A673 (cell line): ENCODE results near the gene HLA-DOB. TPM values are rescaled to one million over a fixed set of nuclear protein-coding genes. Genes with fewer than 3 reads are reported as not detected.

Experiments used
- BruUV-seq: library from RNA; stranded (reverse); fragments of 400-500 nt; replicated peaks from 2 replicates; lab custom pipeline; 2021; lab: Mats Ljungman, UMichigan
- CTCF ChIA-PET: fragments of 300-600 bp; sonication (Branson Sonifier 250); formaldehyde crosslinking; loops from one replicate; lab custom pipeline; 2022; ENCODE audit warnings: antibody characterized with exemption; lab: Charles Lee
- POLR2A ChIA-PET: fragments of 300-600 bp; sonication (Branson Sonifier 250); formaldehyde crosslinking; loops from one replicate; lab custom pipeline; 2022; ENCODE audit warnings: antibody characterized with exemption; ENCODE audit not compliant: low non-redundant PET; lab: Charles Lee
- DNase-seq: peaks from one replicate; pipeline ENCODE4 v3.0.0-alpha.2; 2015; ENCODE audit warnings: low spot score
- H3K27ac ChIP-seq: fragments of 200-600 bp; sonication (generic); 2 replicates; pipeline ENCODE4 v1.5.1; 2016; ENCODE audit warnings: mixed run types, low read depth, mild to moderate bottlenecking, mixed read lengths, antibody characterized with exemption, low read length; ENCODE audit not compliant: poor library complexity, severe bottlenecking
- H3K27me3 ChIP-seq: fragments of 200-600 bp; sonication (generic); replicated peaks from 2 replicates; pipeline ENCODE4 v1.6.1; 2017; ENCODE audit warnings: mixed run types, low read depth, mild to moderate bottlenecking, mixed read lengths, antibody characterized with exemption, low read length; ENCODE audit not compliant: insufficient read depth, poor library complexity
- H3K36me3 ChIP-seq: fragments of 200-600 bp; sonication (generic); 2 replicates; pipeline ENCODE4 v1.6.1; 2016; ENCODE audit warnings: mixed run types, mild to moderate bottlenecking, mixed read lengths, antibody characterized with exemption, low read length; ENCODE audit not compliant: insufficient read depth, poor library complexity, severe bottlenecking
- H3K4me1 ChIP-seq: fragments of 200-600 bp; sonication (generic); 2 replicates; pipeline ENCODE4 v1.6.1; 2017; ENCODE audit warnings: mixed run types, mild to moderate bottlenecking, mixed read lengths, antibody characterized with exemption, low read length; ENCODE audit not compliant: insufficient read depth, poor library complexity, severe bottlenecking
- H3K4me3 ChIP-seq: fragments of 200-600 bp; sonication (generic); 2 replicates; pipeline ENCODE4 v1.5.1; 2016; ENCODE audit warnings: low read depth, mixed run types, mild to moderate bottlenecking, mixed read lengths, low read length; ENCODE audit not compliant: poor library complexity, severe bottlenecking
- H3K9me3 ChIP-seq: fragments of 200-600 bp; sonication (generic); 2 replicates; pipeline ENCODE4 v1.6.1; 2016; ENCODE audit warnings: mixed run types, low read depth, mild to moderate bottlenecking, mixed read lengths, antibody characterized with exemption, low read length; ENCODE audit not compliant: poor library complexity, severe bottlenecking
- EZH2 ChIP-seq: fragments of 200-600 bp; sonication (generic); IDR thresholded peaks from 2 replicates; pipeline ENCODE4 v1.6.1; 2017; ENCODE audit warnings: borderline replicate concordance, low read depth, mild to moderate bottlenecking, mixed read lengths, antibody characterized with exemption, low read length; ENCODE audit not compliant: poor library complexity, severe bottlenecking
- intact Hi-C: fragments of 100-400 bp; cut with micrococcal nuclease; formaldehyde crosslinking; loops from one replicate; pipeline ENCODE4 v1.10.0; 2022; ENCODE audit not compliant: unreplicated experiment
- total RNA-seq: library from RNA; stranded (reverse); gene quantifications from 2 replicates; pipeline ENCODE4 v1.2.3, GENCODE V29; 2021
- TF ChIP-seq, protein P1 (sequence below): fragments of 300-800, 200-600 bp; sonication (generic); conservative IDR thresholded peaks from 2 replicates; pipeline ENCODE4 v1.5.1; 2017; ENCODE audit warnings: low read depth, mild to moderate bottlenecking, antibody characterized with exemption, low read length, moderate library complexity, mixed read lengths

HLA-DOB gene
- total RNA-seq, 1 experiment from 2014 or later, result 2.0 TPM

DNA sequence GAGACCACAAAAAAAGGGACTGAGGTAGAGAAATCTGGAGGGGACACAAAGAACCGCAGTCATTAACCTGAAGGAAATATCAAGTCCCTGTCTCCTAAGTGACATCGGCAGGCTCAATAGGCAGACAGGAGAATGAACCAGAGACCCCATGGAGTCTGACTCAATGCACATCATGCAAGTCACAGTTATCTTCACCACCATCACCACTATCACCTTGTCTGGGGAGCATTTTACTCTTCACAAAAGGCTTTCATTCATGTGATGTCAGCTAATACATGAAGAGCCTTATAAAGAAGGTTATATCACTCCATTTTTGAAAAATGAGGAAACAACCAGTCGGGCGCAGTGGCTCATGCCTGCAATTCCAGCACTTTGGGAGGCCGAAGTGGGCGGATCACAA is 32.3 kb upstream of the HLA-DOB start:
- intact Hi-C loops, result no loop called here

DNA sequence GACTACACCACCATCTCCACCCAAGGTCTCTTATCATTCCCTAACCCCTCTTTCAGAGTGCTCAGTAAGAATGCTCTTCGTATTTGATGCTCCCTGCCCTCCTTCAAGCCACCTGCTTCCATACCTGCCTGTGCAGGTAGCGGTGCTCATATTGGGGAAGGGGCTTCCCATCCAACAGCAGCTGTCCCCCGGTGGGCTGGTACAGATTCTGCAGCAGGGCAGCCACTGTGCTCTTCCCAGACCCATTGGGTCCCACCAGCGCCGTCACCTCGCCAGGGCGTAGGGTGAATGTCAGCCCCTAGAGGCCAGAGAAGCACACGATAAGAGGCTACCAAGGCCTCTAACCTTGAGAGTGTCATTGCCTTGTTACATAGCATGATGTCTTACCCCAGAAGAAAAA is 31.0 kb upstream of the HLA-DOB start:
- BruUV-seq, result no TSS peak
- intact Hi-C loops, result no loop called here
- Histone ChIP-seq H3K4me1 (no peaks in the 10 kb centered on the region), H3K4me3 (no peak overlapping the region), H3K36me3 (no peaks in the 10 kb centered on the region), H3K27me3 (peaks cover 15% of the 10 kb centered on the region), H3K27ac (no peak overlapping the region), H3K9me3 (no peaks in the 10 kb centered on the region)
- ChIA-PET CTCF (no interaction called here), POLR2A (no interaction called here)
- DNase-seq, result no peak
- TF ChIP-seq, protein P1, sequence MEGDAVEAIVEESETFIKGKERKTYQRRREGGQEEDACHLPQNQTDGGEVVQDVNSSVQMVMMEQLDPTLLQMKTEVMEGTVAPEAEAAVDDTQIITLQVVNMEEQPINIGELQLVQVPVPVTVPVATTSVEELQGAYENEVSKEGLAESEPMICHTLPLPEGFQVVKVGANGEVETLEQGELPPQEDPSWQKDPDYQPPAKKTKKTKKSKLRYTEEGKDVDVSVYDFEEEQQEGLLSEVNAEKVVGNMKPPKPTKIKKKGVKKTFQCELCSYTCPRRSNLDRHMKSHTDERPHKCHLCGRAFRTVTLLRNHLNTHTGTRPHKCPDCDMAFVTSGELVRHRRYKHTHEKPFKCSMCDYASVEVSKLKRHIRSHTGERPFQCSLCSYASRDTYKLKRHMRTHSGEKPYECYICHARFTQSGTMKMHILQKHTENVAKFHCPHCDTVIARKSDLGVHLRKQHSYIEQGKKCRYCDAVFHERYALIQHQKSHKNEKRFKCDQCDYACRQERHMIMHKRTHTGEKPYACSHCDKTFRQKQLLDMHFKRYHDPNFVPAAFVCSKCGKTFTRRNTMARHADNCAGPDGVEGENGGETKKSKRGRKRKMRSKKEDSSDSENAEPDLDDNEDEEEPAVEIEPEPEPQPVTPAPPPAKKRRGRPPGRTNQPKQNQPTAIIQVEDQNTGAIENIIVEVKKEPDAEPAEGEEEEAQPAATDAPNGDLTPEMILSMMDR, result no peak
- TF ChIP-seq EZH2, result no peak

More for the DNA sequence above, 32.3 kb upstream of the HLA-DOB start:
- DNase-seq, result no peak
- Histone ChIP-seq H3K4me3 (no peak overlapping the region), H3K27me3 (peaks cover 19% of the 10 kb centered on the region), H3K9me3 (no peaks in the 10 kb centered on the region), H3K36me3 (no peaks in the 10 kb centered on the region), H3K27ac (no peak overlapping the region), H3K4me1 (no peaks in the 10 kb centered on the region)
- no peak for TF ChIP-seq EZH2
- TF ChIP-seq, protein P1, result no peak
- CTCF ChIA-PET, result no interaction called here
- BruUV-seq, result no TSS peak
- POLR2A ChIA-PET, result no interaction called here

DNA sequence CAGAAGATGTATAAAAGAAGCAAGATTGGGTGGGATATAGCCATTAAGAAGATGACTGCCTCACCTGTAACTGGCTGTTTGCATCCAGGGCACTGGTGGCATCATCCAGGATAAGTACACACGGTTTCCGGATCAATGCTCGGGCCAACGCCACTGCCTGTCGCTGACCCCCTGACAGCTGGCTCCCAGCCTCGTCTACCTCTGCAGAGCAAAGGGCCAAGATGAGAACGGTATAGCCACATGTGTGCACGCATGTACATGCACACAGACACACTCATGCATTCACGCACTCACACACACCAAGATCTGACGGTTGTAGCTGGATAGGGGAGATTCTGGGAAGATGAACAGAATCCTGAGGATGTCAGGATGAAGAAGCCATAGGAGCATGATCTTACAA is 30.2 kb upstream of the HLA-DOB start:
- intact Hi-C loops, result no loop called here
- Histone ChIP-seq H3K27me3 (peaks cover 7% of the 10 kb centered on the region), H3K36me3 (peaks cover 3% of the 10 kb centered on the region), H3K4me3 (no peak overlapping the region), H3K4me1 (no peaks in the 10 kb centered on the region), H3K27ac (no peak overlapping the region), H3K9me3 (no peaks in the 10 kb centered on the region)
- BruUV-seq, result no TSS peak
- no peak for DNase-seq
- CTCF ChIA-PET, result no interaction called here
- no peak for TF ChIP-seq EZH2
- TF ChIP-seq, protein P1, result no peak
- POLR2A ChIA-PET, result no interaction called here
